Neural cell (in vitro differentiated cells): ENCODE data around the gene ALLC. TPM values are rescaled to one million over a fixed set of nuclear protein-coding genes. Genes with fewer than 3 reads are reported as not detected.
"Not testable (repeated sequence)": the region's sequence is repeated elsewhere in the genome, so short reads cannot be mapped to it uniquely, and the experiment has no call there.

Experiments
- H2AFZ ChIP-seq: fragments of 200-600, 300-800 bp; sonication (generic), shearing (Covaris generic); 2 replicates; pipeline ENCODE4 v1.6.0; 2014; ENCODE audit warnings: low read depth, mild to moderate bottlenecking, antibody characterized with exemption, low read length, moderate library complexity
- H3F3A ChIP-seq: fragments of 200-600 bp; shearing (Covaris generic); 2 replicates; pipeline ENCODE4 v1.6.1; 2016; ENCODE audit warnings: mild to moderate bottlenecking, moderate library complexity, mixed read lengths, antibody characterized with exemption, low read length; ENCODE audit not compliant: insufficient read depth, poor library complexity, severe bottlenecking
- H3K27ac ChIP-seq: fragments of 200-600, 300-800 bp; sonication (generic), shearing (Covaris generic); 2 replicates; pipeline ENCODE4 v1.5.1; 2014; ENCODE audit warnings: mild to moderate bottlenecking, low read length, moderate library complexity
- H3K27me3 ChIP-seq: fragments of 300-800, 200-600 bp; sonication (generic), shearing (Covaris generic); 2 replicates; pipeline ENCODE4 v1.6.0; 2014; ENCODE audit warnings: mild to moderate bottlenecking, low read depth, low read length, moderate library complexity; ENCODE audit not compliant: insufficient read depth
- H3K36me3 ChIP-seq: fragments of 300-800, 200-600 bp; sonication (generic), shearing (Covaris generic); 2 replicates; pipeline ENCODE4 v1.5.1; 2014; ENCODE audit warnings: mild to moderate bottlenecking, antibody characterized with exemption, low read length, moderate library complexity; ENCODE audit not compliant: insufficient read depth
- H3K4me2 ChIP-seq: fragments of 300-800, 200-600 bp; sonication (generic), shearing (Covaris generic); 2 replicates; pipeline ENCODE4 v1.6.0; 2014; ENCODE audit warnings: mild to moderate bottlenecking, low read length
- H3K4me3 ChIP-seq: fragments of 300-800, 200-600 bp; sonication (generic), shearing (Covaris generic); 2 replicates; pipeline ENCODE4 v1.5.1; 2014; ENCODE audit warnings: mild to moderate bottlenecking, low read length, moderate library complexity
- H3K79me2 ChIP-seq: fragments of 200-600 bp; shearing (Covaris generic); replicated peaks from 2 replicates; pipeline ENCODE4 v1.6.0; 2014; ENCODE audit warnings: mild to moderate bottlenecking, low read length, moderate library complexity; ENCODE audit not compliant: insufficient read depth
- H3K9ac ChIP-seq: fragments of 300-800, 200-600 bp; sonication (generic), shearing (Covaris generic); 2 replicates; pipeline ENCODE4 v1.6.1; 2016; ENCODE audit warnings: mild to moderate bottlenecking, low read length, mixed read lengths
- H3K9me2 ChIP-seq: fragments of 200-600 bp; shearing (Covaris generic); 2 replicates; pipeline ENCODE4 v1.6.1; 2016; ENCODE audit warnings: mild to moderate bottlenecking, low read length, mixed read lengths; ENCODE audit not compliant: insufficient read depth
- H3K9me3 ChIP-seq: fragments of 200-600, 300-800 bp; sonication (generic), shearing (Covaris generic); 2 replicates; pipeline ENCODE4 v1.6.1; 2016; ENCODE audit warnings: mild to moderate bottlenecking, mixed run types, low read length, moderate library complexity, mixed read lengths
- H4K20me1 ChIP-seq: fragments of 200-600 bp; shearing (Covaris generic); 2 replicates; pipeline ENCODE4 v1.6.1; 2016; ENCODE audit warnings: mild to moderate bottlenecking, mixed run types; ENCODE audit not compliant: insufficient read depth
- EP300 ChIP-seq: fragments of 450-650 bp; conservative IDR thresholded peaks from 2 replicates; pipeline ENCODE4 v1.6.1; 2014; ENCODE audit warnings: antibody characterized with exemption, mild to moderate bottlenecking, moderate library complexity; ENCODE audit not compliant: poor library complexity, severe bottlenecking
- EZH2 ChIP-seq: fragments of 200-600, 300-800 bp; shearing (Covaris generic), sonication (generic); IDR thresholded peaks from 2 replicates; pipeline ENCODE4 v1.6.1; 2014; ENCODE audit warnings: antibody characterized with exemption, low read length, borderline replicate concordance, mild to moderate bottlenecking; ENCODE audit not compliant: insufficient read depth, poor library complexity, severe bottlenecking
- POLR2AphosphoS5 ChIP-seq: IDR thresholded peaks from 2 replicates; pipeline ENCODE4 v1.6.1; 2012
- RAD21 ChIP-seq: fragments of 450-650 bp; conservative IDR thresholded peaks from 2 replicates; pipeline ENCODE4 v1.6.1; 2014; ENCODE audit warnings: antibody characterized with exemption, mild to moderate bottlenecking, moderate library complexity
- SMC3 ChIP-seq: fragments of 450-650 bp; conservative IDR thresholded peaks from 2 replicates; pipeline ENCODE4 v1.6.1; 2014; ENCODE audit warnings: antibody characterized with exemption, mild to moderate bottlenecking, moderate library complexity; ENCODE audit not compliant: poor library complexity
- TAF1 ChIP-seq: IDR thresholded peaks from 2 replicates; pipeline ENCODE4 v1.6.1; 2012; ENCODE audit warnings: low read depth
- polyA minus RNA-seq: library from RNA; depleted of rRNA, polyadenylated mRNA; stranded (reverse); fragments of >200 nt; gene quantifications from 2 replicates; pipeline ENCODE4 v1.2.3, GENCODE V29; 2014
- polyA plus RNA-seq: library from polyadenylated mRNA; depleted of rRNA; stranded (reverse); fragments of >200 nt; gene quantifications from 2 replicates; pipeline ENCODE4 v1.2.3, GENCODE V29; 2014
- TF ChIP-seq, protein P1 (sequence below): fragments of 450-650 bp; IDR thresholded peaks from 2 replicates; pipeline ENCODE4 v1.5.1; 2014; ENCODE audit warnings: antibody characterized with exemption, mild to moderate bottlenecking, moderate library complexity; ENCODE audit not compliant: poor library complexity, severe bottlenecking

Gene ALLC
- polyA plus RNA-seq (0.33 TPM in 1 of 2 replicates, not detected in the other), polyA minus RNA-seq (not detected in 2 replicates)

DNA sequence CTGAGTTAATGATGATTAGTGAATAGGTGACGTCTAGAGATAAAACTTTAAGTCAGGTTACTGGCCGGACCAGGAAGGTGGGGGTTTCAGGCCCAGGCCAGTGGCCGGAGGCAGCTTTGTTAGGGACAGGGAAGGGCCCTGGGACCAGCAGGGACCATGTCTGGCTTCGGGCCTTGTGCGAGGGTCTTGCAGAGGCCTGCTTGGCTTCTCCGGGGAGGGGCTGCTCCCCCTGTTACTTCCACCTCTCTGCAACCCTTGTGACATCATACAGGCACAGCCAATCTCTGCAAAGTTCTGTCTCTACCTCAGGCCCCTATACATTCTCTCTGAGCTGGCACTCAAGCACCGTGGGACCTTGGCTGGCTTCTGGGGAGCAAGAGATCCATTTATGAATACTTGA, at the start of gene ALLC:
Gene ALLC (plus strand): TSS at position 320 of the 400 bp plus-strand sequence. CDS start 12,958 bp downstream, outside the sequence.
- Histone ChIP-seq H3F3A (no peaks in the 10 kb centered on the region), H3K27me3 (no peaks in the 10 kb centered on the region), H2AFZ (no peak within 1 kb of the TSS), H3K4me2 (no peak within 1 kb of the TSS), H3K9me3 (no peaks in the 10 kb centered on the region), H3K36me3 (no peaks in the 10 kb centered on the region), H3K9me2 (no peaks in the 10 kb centered on the region), H3K79me2 (no peaks in the 10 kb centered on the region), H4K20me1 (no peaks in the 10 kb centered on the region), H3K4me3 (no peak within 1 kb of the TSS), H3K9ac (no peak within 1 kb of the TSS), H3K27ac (no peak within 1 kb of the TSS)
- TF ChIP-seq RAD21: no peak
- TF ChIP-seq POLR2AphosphoS5: no peak
- no peak for TF ChIP-seq EZH2
- TF ChIP-seq, protein P1, sequence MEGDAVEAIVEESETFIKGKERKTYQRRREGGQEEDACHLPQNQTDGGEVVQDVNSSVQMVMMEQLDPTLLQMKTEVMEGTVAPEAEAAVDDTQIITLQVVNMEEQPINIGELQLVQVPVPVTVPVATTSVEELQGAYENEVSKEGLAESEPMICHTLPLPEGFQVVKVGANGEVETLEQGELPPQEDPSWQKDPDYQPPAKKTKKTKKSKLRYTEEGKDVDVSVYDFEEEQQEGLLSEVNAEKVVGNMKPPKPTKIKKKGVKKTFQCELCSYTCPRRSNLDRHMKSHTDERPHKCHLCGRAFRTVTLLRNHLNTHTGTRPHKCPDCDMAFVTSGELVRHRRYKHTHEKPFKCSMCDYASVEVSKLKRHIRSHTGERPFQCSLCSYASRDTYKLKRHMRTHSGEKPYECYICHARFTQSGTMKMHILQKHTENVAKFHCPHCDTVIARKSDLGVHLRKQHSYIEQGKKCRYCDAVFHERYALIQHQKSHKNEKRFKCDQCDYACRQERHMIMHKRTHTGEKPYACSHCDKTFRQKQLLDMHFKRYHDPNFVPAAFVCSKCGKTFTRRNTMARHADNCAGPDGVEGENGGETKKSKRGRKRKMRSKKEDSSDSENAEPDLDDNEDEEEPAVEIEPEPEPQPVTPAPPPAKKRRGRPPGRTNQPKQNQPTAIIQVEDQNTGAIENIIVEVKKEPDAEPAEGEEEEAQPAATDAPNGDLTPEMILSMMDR: no peak
- TF ChIP-seq EP300: no peak
- TF ChIP-seq TAF1: no peak

DNA sequence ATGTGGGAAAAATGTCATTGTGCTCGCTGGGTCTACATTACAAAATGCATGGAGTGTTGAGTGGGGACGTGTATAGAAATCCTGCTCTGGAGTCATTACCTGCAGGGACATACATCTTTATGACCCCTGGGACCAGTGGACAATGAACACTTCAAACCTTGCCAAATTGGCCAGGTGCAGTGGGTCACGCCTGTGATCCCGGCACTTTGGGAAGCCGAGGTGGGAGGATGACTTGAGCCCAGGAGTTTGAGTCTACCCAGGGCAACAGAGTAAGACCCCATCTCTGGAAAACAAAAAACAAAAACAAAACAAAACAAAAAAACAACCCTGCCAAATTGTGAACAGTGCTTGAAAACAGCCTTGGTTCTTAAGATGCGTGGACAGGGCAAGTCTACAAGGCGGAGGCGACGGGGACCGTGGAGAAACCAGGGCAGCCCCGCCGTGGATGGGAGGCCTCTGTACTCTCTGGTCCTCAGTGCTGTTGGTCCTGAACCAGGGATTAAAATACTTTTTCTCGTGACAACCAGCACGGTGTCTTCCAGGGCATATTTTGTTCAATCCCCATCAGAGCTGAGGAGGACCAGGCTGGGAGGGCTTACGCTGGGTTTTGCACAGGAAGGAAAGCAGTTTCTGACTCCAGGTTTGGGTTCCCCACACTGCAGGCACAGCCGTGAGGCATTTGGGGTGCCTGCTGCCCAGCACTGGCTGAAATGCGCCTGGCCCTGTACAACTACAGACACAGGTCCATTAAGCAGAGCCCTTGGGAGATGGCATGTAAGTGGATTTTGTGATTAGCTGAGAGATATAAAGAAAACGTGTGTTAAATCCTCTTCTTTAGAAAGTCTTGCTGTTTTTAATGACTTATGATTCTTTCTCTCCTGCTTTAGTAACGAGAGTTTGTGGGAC, 49.4 kb upstream of the ALLC start:
- Histone ChIP-seq H3K9ac (no peak overlapping the region), H3K27me3 (no peaks in the 10 kb centered on the region), H3K4me2 (no peak overlapping the region), H3K9me3 (no peaks in the 10 kb centered on the region), H2AFZ (no peak overlapping the region), H3F3A (no peaks in the 10 kb centered on the region), H3K79me2 (no peaks in the 10 kb centered on the region), H4K20me1 (no peaks in the 10 kb centered on the region), H3K36me3 (no peaks in the 10 kb centered on the region), H3K27ac (no peak overlapping the region), H3K4me3 (no peak overlapping the region), H3K9me2 (no peaks in the 10 kb centered on the region)
- TF ChIP-seq EZH2 (no peak), SMC3 (no peak), TAF1 (no peak), POLR2AphosphoS5 (no peak)

DNA sequence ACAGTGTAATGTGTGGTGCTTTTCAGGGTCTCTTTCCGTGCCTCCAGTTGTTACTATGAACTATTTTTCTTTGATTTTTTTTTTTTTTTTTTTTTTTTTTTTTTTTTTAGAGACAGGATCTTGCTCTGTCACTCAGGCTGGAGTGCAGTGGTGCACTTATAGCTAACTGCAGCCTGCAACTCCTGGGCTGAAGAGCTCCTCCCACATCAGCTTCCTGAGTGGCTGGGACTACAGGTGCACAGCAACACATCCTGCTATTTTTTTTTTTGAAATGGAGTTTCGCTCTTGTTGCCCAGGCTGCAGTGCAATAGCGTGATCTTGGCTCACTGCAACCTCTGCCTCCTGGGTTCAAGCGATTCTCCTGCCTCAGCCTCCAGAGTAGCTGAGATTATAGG, 48.7 kb upstream of the ALLC start:
- not testable (repeated sequence) for H3K27me3 ChIP-seq, H2AFZ ChIP-seq, H3K4me3 ChIP-seq, H3K4me2 ChIP-seq, H3K9ac ChIP-seq, H3K27ac ChIP-seq, H3F3A ChIP-seq, H4K20me1 ChIP-seq, H3K36me3 ChIP-seq, H3K79me2 ChIP-seq, H3K9me2 ChIP-seq, H3K9me3 ChIP-seq

DNA sequence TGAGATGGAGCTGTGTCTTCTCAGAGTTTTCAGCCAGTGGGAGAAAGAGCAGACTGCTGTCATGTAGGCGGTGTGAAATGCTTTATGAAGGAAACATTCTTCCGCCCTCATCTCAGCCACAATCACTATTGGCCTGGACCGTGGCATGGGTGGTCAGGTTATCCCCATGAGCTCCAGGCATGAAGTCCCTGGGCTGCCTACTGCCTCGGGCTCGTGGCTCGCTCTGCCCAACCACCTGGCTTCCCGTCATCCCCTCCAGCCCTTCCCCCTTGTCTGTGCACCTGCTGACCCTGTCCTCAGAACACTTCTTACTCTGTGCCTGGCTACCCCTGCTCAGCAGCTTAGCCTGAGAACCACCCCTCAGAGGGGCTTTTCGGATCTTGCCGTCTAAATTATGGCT, 47.6 kb upstream of the ALLC start:
- Histone ChIP-seq H3K27ac (no peak overlapping the region), H3K36me3 (no peaks in the 10 kb centered on the region)
- no peak for TF ChIP-seq EP300
- TF ChIP-seq TAF1: no peak
- TF ChIP-seq POLR2AphosphoS5: no peak

More for the DNA sequence above, 47.6 kb upstream of the ALLC start:
- Histone ChIP-seq H3F3A (no peaks in the 10 kb centered on the region), H3K79me2 (no peaks in the 10 kb centered on the region), H3K9me3 (no peaks in the 10 kb centered on the region), H2AFZ (no peak overlapping the region), H3K9ac (no peak overlapping the region), H4K20me1 (no peaks in the 10 kb centered on the region), H3K4me2 (no peak overlapping the region), H3K4me3 (no peak overlapping the region), H3K27me3 (no peaks in the 10 kb centered on the region), H3K9me2 (no peaks in the 10 kb centered on the region)
